Amygdala (tissue), 56 donors: Measurements from ENCODE around the gene FERMT3.
A peak's percentile ranks its signal among the peaks of the same experiment; 100 is the strongest.

Experiments
- DNase-seq, 56 donors: peaks; one replicate each; lab custom pipeline; 2025; lab: John Stamatoyannopoulos, UW

Gene FERMT3

DNA sequence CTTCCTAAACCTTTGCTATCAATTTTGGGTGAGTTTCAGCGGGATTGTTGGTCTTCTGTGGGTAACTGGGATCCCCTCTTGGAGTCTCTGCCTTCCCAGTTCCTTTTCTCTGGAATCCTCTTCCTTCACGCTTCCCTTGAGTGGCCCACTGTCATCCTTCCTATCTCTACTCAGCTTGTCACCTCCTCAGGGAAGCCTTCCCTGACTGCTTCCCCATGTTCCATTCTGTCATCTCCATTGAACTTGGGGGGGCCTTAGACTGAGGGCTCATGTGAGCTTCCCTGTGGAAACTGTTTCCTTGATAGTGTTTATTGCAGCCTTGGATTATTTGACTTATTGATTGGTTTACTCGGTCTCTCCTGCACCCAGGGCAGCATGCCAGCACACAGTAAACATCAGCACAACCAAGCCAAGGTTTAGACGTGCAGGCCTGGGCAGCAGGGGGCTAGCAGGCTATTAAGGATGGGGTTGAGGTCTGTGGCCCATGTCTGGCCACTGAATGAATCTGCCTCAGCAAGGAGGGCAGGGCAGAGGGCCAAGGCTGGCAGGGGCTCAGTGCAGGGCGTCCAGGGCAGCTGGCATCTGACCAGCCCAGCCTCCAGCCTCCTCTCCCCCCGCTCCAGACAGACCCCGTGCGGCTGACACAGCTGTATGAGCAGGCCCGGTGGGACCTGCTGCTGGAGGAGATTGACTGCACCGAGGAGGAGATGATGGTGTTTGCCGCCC is 12.3 kb downstream of the FERMT3 start:
- peak in 3 of 56 donors; percentile 28 to 32 (median 29) for DNase-seq

DNA sequence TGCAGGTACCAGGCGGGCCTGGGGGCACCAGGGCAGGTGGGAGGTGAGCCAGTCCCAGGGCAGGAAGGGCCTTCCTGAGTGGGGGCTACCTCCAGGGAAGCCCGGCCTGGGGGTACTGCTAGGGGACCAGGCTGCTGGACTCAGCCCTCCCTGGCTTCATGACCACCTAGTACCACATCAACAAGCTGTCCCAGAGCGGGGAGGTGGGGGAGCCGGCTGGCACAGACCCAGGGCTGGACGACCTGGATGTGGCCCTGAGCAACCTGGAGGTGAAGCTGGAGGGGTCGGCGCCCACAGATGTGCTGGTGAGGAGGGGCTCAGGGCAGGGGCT is 12.8 kb downstream of the FERMT3 start:
- DNase-seq = no peak

DNA sequence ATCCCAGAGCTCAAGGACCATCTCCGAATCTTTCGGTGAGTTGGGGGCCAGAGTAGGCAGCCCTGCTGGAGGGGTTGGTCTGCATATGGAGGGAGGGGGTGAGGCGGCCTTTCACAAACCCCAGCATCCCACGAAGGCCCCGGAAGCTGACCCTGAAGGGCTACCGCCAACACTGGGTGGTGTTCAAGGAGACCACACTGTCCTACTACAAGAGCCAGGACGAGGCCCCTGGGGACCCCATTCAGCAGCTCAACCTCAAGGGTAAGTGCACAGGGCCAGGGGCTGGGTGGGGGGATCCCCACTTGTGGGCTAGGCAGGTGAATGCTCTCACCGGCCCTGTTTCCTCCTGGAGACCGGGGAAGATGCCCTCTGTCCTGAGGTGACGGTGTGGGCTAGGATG is 13.2 kb downstream of the FERMT3 start:
- no peak for DNase-seq

DNA sequence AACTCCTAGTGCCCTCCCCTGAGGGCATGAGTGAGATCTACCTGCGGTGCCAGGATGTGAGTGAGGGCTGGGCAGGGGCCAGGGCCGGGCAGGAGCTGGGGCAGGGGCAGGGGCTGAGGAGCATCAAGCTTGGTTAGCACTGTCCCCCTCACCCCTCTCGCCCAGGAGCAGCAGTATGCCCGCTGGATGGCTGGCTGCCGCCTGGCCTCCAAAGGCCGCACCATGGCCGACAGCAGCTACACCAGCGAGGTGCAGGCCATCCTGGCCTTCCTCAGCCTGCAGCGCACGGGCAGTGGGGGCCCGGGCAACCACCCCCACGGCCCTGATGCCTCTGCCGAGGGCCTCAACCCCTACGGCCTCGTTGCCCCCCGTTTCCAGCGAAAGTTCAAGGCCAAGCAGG is 13.8 kb downstream of the FERMT3 start:
- DNase-seq = no peak

DNA sequence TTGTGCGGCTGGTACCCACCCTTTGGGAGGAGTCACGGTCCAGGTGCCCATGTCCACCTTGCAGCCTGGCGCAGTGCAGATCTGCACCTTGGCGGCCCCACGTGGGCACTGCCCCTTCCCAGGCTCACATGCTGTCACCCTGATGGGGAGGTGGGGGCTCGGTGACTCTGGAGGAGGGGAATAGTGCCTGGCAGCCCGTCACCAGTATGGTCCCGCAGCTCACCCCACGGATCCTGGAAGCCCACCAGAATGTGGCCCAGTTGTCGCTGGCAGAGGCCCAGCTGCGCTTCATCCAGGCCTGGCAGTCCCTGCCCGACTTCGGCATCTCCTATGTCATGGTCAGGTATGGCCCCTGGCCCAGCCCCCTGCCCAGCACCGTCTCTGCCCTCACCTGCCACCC is 14.3 kb downstream of the FERMT3 start:
- no peak for DNase-seq

DNA sequence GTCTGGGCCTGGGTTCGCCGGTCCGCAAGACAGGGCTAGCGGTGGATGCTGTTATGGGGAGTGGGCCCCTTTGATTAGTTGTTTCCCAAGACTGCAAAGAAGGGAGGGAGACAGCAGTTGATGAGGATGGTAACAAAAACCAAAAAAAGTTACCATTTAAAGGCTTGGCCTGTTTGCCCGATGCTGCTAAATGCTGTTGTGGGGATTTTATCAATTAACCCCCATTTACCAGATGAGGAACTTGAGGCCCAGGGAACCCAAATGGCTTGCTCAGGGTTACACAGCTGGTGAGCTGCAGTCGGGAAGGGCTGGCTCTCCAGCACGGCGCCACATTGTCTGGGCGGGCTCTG is 16.1 kb downstream of the FERMT3 start:
- DNase-seq = no peak

DNA sequence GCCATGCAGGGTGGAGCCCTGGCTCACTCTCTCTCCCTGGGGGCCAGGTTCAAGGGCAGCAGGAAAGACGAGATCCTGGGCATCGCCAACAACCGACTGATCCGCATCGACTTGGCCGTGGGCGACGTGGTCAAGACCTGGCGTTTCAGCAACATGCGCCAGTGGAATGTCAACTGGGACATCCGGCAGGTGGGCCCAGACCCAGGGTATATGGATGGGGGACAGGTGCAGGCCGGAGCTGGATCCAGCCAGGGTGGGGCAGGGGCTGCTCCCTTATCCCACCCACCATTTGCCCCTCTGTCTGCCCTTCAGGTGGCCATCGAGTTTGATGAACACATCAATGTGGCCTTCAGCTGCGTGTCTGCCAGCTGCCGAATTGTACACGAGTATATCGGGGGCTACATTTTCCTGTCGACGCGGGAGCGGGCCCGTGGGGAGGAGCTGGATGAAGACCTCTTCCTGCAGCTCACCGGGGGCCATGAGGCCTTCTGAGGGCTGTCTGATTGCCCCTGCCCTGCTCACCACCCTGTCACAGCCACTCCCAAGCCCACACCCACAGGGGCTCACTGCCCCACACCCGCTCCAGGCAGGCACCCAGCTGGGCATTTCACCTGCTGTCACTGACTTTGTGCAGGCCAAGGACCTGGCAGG is 16.6 kb downstream of the FERMT3 start:
- no peak for DNase-seq

DNA sequence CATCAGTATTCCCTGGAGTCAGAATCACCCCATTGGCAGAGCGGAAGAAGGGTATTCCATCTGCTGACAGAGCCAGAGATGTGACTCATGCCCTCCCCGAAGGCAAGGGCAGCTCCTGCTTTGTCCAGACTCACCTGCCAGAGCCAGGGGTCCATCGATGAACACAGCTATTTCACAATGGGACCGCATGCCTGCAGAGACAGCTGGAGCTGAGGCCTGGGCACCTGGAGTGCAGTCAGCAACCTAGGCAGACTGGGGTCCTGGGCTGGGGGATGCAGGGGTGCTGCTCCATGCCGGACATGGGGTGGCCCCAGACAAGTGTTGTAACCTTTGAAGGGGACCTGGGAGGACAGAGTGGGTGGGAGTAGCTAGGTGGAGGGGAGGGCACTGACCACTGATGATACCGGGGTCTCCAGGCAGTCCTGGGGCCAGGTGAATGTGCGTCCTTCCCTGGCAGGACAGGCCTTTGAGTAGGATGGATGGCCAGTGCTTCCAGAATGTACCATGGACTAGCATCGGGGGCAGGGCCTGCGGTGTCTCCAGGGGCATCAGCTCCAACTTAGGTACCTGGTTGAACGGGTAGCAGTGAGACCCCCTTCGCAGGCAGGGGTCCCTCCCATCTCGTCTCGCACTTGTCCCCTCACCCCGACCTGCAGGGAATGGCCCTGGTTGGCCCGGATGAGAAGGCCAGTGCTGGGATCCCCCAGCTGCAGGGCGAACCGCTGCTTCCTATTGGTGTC is 17.8 kb downstream of the FERMT3 start:
- no peak for DNase-seq

DNA sequence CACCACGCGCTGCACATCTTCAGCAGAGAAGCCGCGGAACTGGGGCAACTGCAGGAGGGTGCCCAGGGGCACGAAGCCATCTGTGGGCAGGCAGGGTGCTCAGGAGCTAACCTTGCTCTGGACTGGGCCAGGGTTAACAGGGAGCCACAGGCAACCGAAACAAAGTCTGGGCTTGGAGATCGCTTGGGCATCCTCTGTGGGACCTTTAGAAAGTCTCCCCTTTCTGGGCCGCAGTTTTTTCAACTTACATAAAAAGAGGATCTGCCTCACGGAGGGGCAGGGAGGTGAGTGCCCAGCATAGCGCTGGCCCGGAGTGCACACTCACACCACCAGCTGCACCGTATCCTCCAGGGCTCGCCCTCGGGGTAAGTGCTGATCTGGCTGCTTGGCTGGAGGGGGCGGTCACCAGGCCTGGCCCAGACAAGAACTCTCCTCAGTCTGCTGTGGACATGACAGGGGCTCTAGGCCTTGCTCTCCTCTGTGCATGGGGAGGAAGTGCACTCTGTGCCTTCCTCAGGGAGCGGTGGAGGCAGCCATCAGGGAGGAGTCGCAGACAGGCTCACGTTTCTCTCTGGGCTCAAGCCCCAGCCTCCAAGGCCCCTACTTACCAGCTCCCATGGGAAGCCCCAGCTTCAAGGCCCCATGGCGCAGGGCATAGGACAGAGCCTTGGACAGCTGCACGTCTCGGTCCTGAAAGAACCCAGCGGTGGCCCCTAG is 18.5 kb downstream of the FERMT3 start:
- no peak for DNase-seq

DNA sequence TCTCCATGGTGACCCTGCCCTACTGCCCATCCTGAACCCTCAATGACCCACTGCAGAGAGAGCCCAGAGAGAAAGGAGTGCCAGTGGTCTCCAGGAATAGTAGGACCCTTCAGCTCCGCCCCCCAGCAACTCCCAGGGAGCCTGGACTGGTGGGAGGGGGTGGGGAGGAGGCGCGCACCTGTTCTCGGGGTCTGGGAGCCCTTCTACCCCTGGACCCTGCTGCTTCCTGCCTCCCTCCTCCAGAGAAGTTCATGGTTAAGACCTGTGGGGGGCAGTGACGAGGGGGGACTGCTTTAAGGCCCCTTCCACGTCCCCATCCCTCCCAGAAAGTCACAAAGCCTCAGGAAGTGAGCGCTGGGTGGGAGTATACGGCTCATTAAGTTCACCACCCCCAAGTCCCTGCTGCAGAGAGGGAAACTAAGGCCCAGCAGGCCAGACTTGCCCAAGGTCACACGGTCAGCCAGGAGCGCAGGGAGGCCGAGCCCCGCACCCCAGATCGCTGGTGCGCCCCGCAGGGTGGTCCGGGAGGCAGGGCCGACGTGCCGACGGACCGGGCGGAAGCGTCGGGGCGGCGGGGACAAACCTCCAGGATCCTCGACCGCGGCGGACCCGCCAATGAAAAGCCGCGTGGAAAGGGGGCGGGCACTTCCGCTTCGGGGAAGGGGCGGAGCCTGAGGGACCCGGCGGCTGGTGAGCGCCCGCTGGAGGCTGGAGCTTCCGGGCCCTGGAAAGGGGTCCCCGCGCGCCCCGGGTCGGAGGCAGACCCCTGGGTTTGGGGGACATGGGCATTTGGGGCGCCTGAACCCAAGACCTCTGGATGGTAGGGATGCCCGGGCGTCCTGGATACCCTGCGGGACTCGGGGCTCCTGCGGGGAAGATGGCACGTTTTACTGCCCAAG is 19.3 kb downstream of the FERMT3 start, which contains the start of the genes NUDT22 and TRPT1:
Gene NUDT22 (plus strand): TSS at position 667 of the 899 bp plus-strand sequence. CDS start 379 bp downstream, outside the sequence.
Gene TRPT1 (minus strand): TSS at position 579 of the 899 bp plus-strand sequence. CDS start 326 bp downstream, at position 253.
- DNase-seq = peak in 55 of 56 donors; percentile 29 to 93 (median 81)

DNA sequence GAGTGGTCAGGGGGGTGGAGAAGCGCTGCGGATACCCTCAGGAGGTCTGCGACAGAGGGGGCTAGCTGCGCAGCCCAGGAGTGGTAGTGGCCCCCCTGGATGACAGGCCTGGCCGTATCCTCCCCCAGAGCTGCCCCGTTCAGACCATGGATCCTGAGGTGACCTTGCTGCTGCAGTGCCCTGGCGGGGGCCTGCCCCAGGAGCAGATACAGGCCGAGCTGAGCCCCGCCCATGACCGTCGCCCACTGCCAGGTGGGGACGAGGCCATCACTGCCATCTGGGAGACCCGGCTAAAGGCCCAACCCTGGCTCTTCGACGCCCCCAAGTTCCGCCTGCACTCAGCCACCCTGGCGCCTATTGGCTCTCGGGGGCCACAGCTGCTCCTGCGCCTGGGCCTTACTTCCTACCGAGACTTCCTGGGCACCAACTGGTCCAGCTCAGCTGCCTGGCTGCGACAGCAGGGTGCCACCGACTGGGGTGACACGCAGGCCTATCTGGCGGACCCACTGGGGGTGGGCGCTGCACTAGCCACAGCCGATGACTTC is 20.1 kb downstream of the FERMT3 start:
- DNase-seq = peak in 15 of 56 donors; percentile 22 to 62 (median 39)

DNA sequence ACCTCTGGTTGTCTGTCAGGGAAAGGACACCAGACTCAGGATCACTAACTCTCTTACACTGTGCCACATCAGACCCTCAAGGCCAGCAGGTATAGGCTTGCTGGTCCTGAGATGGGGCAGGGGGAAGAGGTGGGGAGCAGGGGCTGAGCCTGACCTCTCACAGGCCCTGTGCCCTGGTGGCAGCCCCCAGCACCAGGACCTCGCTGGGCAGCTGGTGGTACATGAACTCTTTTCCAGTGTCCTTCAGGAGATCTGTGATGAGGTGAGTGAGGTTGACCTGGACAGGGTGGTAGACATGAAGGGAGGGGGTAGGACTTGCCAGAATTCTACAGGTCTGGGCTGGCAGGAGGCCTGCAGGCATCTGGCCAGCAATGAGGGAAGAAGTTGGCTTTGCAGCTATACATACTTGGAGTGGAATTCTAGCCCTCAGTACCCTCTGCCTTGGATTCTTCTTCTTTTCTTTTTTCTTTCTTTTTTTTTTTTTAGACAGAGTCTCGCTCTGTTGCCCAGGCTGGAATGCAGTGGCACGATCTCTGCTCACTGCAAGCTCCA is 21.0 kb downstream of the FERMT3 start:
- no peak for DNase-seq

DNA sequence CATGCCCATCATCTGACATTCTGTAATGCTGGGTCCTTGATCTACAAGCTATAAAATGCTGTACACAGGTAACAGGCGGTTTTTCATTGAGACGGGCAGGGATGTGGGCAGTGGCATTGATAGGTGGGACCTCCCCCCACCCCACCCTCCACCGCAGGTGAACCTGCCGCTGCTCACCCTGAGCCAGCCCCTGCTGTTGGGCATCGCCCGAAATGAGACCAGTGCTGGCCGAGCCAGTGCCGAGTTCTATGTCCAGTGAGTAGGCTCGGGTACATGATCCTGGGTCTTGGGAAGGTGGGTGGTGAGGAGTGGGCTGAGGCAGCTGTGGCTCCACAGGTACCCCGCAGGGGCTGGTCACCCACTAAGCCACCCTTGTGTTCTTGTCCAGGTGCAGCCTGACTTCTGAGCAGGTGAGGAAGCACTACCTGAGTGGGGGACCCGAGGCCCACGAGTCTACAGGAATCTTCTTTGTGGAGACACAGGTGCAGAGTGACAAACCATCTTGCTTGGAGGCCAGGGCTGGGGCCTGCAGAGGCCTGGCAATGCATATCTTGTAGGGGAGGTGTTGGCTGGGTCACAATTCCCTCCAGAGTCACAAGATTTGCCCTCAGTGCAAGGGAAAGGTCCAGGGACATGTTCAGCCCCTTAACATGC is 22.7 kb downstream of the FERMT3 start:
- no peak for DNase-seq

DNA sequence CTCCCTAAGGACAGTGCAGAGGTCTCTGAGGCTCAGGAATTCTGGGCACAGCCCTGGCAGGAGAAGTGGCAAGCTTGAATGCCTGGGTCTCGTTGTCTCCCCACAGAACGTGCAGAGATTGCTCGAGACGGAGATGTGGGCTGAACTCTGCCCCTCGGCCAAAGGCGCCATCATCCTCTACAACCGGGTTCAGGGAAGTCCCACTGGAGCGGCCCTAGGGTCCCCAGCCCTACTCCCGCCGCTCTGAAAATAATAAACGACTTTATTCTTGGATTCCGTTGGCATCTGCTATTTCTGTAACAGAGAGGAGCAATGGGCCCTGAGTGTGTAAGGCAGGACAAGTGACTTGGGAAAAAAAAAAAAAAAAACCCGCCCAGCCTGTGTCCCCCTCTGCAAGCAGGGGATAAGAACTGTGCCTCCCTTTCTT is 23.2 kb downstream of the FERMT3 start:
- no peak for DNase-seq

DNA sequence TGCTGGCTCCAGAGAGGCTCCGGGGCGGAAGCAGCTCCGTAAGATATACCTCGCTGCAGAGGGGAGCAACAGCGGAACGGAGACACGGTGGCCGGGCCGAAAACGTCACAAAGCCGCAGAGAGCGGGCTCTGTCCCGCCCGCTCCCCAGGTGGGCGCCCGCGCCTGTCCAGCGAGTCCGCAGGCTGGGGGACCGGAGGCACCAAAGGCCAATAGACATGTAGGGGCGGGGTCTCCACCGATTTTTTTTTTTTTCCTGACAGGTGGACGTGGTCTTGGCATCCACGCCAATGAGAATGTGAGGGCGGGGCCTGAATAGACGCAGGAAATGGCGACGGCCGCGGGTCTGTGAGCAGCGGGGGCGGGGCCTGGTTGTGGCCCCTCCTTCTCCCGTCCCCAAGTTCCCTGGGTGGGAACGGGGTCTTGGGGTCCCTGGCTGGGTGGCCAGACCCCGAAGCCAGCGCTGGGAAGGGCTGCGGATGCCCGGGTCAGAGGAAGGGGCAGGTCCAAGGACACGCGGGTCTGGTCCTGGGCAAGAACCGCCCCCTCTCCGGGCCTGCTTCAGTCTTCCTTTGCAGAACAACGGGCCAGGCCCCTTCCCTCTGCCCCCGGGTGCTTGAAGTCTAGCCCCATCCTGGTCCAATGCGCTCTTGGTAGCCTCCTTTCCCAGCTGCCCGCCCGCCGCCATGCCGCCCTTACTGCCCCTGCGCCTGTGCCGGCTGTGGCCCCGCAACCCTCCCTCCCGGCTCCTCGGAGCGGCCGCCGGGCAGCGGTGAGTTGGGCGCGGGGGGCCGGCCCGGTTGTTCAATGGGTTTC is 23.9 kb downstream of the FERMT3 start, which contains the start of gene DNAJC4:
Gene DNAJC4 (plus strand): TSS at position 378 of the 814 bp plus-strand sequence. CDS start 307 bp downstream, at position 685.
- peak in 55 of 56 donors; percentile 23 to 93 (median 80) for DNase-seq

DNA sequence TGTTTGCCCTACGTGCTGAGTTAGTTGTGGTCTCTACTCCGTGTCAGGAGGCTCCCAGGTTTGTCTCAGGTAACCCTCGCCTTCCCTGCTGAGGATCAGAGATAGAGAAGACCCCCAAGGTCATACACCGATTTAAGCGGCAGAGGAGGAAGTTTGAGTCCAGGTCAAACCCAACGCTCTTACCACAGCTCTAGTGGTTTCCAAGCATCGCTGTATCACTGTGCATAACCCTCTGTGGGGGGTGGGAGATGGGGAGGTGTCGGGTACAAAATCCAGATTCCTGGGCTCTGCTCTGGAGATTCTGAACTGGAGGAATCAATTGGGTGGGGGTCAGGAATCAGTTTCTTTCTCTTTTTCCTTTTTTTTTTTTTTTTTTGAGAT is 24.5 kb downstream of the FERMT3 start:
- DNase-seq = no peak

DNA sequence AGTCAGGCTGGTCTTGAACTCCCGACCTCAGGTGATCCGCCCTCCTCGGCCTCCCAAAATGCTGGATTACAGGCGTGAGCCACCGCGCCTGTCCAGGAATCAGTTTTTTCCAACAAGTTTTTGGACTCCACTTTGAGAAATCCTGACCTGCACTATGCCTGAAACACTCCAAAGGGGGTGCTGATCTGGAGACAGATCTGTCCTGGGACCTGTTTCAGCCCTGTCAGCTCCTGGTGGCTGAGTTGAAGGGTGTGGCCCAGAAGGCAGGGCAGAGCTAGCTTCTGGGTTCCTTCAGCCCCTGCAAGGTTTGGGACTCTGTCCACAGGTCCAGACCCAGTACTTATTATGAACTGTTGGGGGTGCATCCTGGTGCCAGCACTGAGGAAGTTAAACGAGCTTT is 25.0 kb downstream of the FERMT3 start:
- no peak for DNase-seq
